HG02840 (cell line): ENCODE measurements around the gene ABCC6.
"Not testable (repeated sequence)": the region's sequence is repeated elsewhere in the genome, so short reads cannot be mapped to it uniquely, and the experiment has no call there.

ENCODE experiments used
- ATAC-seq: cut with Tn5 transposase; IDR thresholded peaks from one replicate; pipeline ENCODE4 v1.9.1; 2021; ENCODE audit warnings: mild to moderate bottlenecking, moderate library complexity, moderate number of reproducible peaks; ENCODE audit not compliant: unreplicated experiment, low FRiP score

The ABCC6 gene

DNA sequence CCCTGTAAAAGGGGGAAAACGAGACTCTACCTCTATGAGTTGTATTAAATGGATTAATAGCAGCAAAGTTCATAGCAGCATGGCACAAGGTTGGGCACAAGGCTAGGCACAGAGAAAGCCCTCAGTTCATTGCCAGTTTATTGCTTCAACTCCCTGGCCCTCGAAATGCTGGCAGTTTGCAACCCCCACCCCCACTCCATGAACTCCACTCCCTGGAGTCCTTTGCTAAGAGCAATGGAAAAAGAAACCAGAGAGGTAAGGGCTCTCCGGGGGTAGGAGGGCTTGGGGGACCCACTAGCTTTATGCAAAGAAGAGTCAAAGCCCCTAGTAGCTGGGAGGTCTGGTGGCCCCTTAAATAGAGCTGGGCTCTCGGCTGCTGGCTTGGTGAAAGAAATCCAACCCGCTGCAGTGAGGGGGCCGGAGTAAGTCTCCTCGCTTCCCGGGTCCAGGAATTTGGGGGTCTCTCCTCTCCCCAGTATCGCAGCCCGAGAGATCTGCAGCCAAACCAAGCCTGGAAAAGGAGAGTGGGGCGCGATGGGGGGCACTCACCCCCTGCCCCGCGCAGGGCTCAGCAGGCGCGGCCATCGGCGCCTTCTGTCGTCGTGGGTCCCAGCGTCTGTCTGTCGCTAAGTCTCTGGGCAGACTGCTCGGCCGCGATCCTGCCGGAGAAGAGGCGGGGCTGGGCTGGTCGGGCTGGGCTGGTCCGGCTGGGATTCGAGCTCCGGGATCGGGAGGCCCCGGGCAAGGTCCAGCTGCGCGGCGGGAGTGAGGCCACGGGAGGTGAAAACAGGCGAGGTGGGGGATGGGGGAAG, at the start of gene ABCC6:
Gene ABCC6 (minus strand): TSS at position 645 of the 812 bp plus-strand sequence. CDS start 60 bp downstream, at position 585.
- not testable (repeated sequence) for ATAC-seq

- ATAC-seq: not testable (repeated sequence)
Observed at GRCh38 chr16:16272573-16273221, 49.4 kb upstream of the ABCC6 start.

GRCh38 chr16:16271658-16272057, 48.4 kb upstream of the ABCC6 start:
- not testable (repeated sequence) for ATAC-seq

- ATAC-seq: not testable (repeated sequence)
Observed at GRCh38 chr16:16268185-16268808, 45.0 kb upstream of the ABCC6 start.

- not testable (repeated sequence) for ATAC-seq
Observed at GRCh38 chr16:16267708-16268107, 44.4 kb upstream of the ABCC6 start.

DNA sequence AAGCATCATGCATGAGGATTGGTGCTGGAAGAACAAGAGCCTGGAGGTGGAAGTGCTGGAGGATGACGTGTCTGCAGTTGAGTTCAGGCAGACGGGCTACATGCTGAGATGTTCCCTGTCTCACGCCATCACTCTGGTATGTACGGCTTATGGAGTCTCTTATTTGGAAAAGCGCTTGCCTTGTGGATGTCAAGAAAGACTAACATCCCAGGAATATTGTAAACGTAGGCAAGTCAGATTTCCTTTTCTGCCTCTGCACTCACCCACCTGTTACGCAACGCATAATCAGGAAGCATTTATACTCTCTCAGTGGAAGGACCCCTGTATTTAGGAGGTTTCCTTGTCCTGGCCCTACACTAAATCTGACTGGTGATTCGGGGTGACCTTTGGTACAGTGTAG, 41.8 kb upstream of the ABCC6 start:
- ATAC-seq: not testable (repeated sequence)

- ATAC-seq: not testable (repeated sequence)
Observed at GRCh38 chr16:16263947-16264346, 40.7 kb upstream of the ABCC6 start.

DNA sequence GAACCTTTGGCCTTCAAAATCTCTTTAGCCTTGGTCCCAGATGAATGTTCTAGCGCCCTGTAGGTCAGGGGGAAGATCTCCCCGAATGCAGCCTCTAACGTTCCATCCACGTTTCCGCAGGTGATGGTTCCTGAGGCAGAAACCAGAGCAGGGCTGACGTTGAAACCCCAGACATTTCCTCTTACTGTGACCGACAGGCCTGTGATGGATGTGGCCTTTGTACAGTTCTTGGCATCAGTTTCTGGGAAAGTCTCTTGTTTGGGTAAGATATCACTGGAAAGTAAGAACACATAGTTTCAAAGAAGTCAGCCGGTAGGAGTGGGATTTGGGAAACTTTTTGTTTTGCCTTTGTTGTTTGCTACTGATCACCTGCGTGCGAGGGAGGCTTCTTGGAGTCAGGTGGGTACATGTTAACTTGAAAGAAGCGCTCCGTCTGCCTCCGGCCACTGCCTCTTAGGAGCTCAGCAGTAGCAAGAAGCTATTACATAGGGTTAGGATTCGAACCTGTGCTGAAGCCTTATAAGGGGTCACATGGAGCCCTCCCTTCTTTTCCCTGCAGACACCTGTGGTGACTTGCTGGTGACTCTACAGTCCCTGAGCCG, 39.8 kb upstream of the ABCC6 start:
- not testable (repeated sequence) for ATAC-seq

- ATAC-seq: not testable (repeated sequence)
Observed at GRCh38 chr16:16259971-16260370, 36.7 kb upstream of the ABCC6 start.

- not testable (repeated sequence) for ATAC-seq
Observed at GRCh38 chr16:16258822-16259221, 35.5 kb upstream of the ABCC6 start.

- not testable (repeated sequence) for ATAC-seq
Observed at GRCh38 chr16:16257301-16257923, 34.1 kb upstream of the ABCC6 start.

- ATAC-seq: not testable (repeated sequence)
Observed at GRCh38 chr16:16252377-16252776, 29.1 kb upstream of the ABCC6 start.

DNA sequence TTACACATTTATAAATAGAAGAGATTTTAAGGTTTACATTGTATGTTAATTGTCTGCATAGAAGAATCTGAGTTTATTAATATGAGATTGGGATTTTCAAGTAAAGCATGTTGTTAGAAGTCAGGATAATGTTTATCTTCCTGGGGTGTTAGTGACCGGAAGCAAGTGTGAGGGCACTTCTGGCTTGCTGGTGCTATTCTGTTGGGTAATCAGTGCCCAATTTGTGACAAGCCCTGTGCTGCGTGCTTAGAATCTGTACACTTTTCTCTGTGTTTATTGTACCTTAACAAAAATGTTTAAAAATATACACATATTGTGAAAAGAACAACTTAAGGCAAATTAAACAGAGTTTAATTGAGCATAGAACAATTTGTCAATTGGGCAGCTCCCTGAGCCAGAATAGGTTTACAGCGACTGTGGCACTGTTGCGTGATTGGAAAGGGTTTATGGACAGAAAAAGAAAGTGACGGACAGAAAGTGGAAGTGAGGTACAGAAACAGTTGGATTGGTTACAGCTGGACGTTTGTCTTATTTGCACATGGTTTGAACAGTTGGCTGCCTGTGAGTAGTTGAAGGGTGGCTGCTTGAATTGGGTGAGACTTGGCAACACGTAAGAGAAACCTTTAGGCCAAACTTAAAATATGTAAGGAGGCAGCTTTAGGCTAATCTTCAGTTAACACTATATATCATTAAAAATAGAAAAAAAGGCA, 26.5 kb upstream of the ABCC6 start:
- not testable (repeated sequence) for ATAC-seq

DNA sequence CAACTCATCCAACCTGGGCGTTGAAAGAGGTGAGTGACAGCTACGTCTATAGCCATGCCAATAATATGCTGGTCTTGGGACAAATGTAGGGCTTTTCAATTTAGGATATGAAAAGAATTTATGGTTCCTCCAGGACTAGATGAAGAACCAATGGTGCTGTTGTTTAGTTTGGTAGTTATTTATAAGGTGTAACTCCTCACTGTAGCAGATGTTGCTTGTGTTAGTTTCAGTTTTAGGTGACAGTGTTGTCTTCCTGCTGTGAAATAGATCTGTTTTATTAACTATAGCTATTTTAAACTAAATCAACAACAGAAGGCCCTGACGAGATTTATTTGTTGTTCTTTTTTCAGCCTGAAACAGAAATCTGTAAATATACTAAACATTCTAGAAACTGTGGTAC, 24.1 kb upstream of the ABCC6 start:
- ATAC-seq: not testable (repeated sequence)

- not testable (repeated sequence) for ATAC-seq
Observed at GRCh38 chr16:16246578-16247262, 23.4 kb upstream of the ABCC6 start.

DNA sequence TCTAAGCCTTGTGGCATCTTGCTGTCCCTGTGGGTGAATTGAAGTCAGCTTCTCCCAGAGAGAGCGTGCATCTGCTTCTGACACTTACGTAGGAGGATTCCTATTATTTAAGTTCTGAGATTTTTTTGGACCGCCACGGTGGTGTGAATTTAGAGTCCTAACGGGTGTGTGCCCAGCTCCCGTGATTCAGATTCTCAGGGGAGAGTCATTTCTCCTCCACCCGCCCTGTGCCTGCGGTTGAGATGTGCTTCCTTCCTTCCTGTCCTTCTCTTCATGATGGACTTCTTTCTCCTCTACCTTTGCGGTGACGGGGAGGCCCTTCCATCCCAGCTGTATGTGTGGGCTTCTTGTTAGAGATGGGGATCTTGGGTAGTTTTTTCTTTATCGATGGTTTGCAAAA, 20.6 kb upstream of the ABCC6 start:
- ATAC-seq: not testable (repeated sequence)

- ATAC-seq: not testable (repeated sequence)
Observed at GRCh38 chr16:16240667-16241066, 17.4 kb upstream of the ABCC6 start.

GRCh38 chr16:16237738-16238137, 14.4 kb upstream of the ABCC6 start:
- ATAC-seq: not testable (repeated sequence)

- not testable (repeated sequence) for ATAC-seq
Observed at GRCh38 chr16:16237071-16237470, 13.8 kb upstream of the ABCC6 start.
